Activated CD4-positive, alpha-beta T cell treated with anti-CD3 and anti-CD28 coated beads for 24 hours (primary cell): Measurements from ENCODE around the gene RGS14.

Experiments
- DNase-seq, 2 donors: peaks; one replicate each; pipeline ENCODE4 v3.0.0-alpha.2; 2020; ENCODE audit warnings: low read depth in 2 of 2

Gene RGS14

GRCh38 chr5:177378884-177379883 lies 21.5 kb downstream of the RGS14 start:
- no peak for DNase-seq

- DNase-seq = no peak
Observed at GRCh38 chr5:177380805-177381126, 23.0 kb downstream of the RGS14 start.

- DNase-seq = no peak
Observed at GRCh38 chr5:177382423-177383029, 24.8 kb downstream of the RGS14 start.

GRCh38 chr5:177383181-177383580 lies 25.5 kb downstream of the RGS14 start:
- no peak for DNase-seq

- no peak for DNase-seq
Observed at GRCh38 chr5:177384134-177384533, 26.4 kb downstream of the RGS14 start, which contains the start of gene SLC34A1. Gene SLC34A1, plus strand, starts transcription at chr5:177384434. Its CDS starts 1,308 bp downstream, at chr5:177385742.

GRCh38 chr5:177385720-177386119 lies 28.0 kb downstream of the RGS14 start:
- no peak for DNase-seq

- DNase-seq = no peak
Observed at GRCh38 chr5:177386542-177386941, 28.8 kb downstream of the RGS14 start.

- DNase-seq = no peak
Observed at GRCh38 chr5:177387405-177387804, 29.7 kb downstream of the RGS14 start.

GRCh38 chr5:177388521-177389052 lies 30.9 kb downstream of the RGS14 start:
- no peak for DNase-seq

- DNase-seq = peak in 1 of 2 donors; percentile 42
Observed at GRCh38 chr5:177389241-177390169, 31.8 kb downstream of the RGS14 start.

- peak; percentile 84 to 86 for DNase-seq
Observed at GRCh38 chr5:177390363-177391300, 32.9 kb downstream of the RGS14 start.

GRCh38 chr5:177392765-177393164 lies 35.0 kb downstream of the RGS14 start:
- no peak for DNase-seq

- no peak for DNase-seq
Observed at GRCh38 chr5:177393206-177393765, 35.6 kb downstream of the RGS14 start.

- DNase-seq = no peak
Observed at GRCh38 chr5:177393990-177394389, 36.3 kb downstream of the RGS14 start.

- no peak for DNase-seq
Observed at GRCh38 chr5:177396078-177396477, 38.4 kb downstream of the RGS14 start.

- DNase-seq = no peak
Observed at GRCh38 chr5:177396807-177397206, 39.1 kb downstream of the RGS14 start.

GRCh38 chr5:177397875-177398390 lies 40.2 kb downstream of the RGS14 start:
- no peak for DNase-seq

GRCh38 chr5:177399997-177400868 lies 42.5 kb downstream of the RGS14 start, which contains the start of gene PFN3:
Gene PFN3, minus strand, starts transcription at chr5:177400661. Its CDS starts 85 bp downstream, at chr5:177400576.
- no peak for DNase-seq
